Suppressor macrophage (primary cell): ENCODE measurements around the gene GRIA4.

Experiments
- DNase-seq, 4 experiments: peaks; one replicate each; pipeline ENCODE4 v3.0.0-alpha.2; 2020 to 2022
- total RNA-seq, 17 experiments: gene quantifications; one replicate each; lab custom pipeline; 2026; ENCODE audit warnings: mixed read lengths in 6 of 17, inconsistent platforms in 3 of 17; lab: John Stamatoyannopoulos, UW

Gene GRIA4
- total RNA-seq, result 0 to 4.5 (median 0) reads per million in 17 experiments

DNA sequence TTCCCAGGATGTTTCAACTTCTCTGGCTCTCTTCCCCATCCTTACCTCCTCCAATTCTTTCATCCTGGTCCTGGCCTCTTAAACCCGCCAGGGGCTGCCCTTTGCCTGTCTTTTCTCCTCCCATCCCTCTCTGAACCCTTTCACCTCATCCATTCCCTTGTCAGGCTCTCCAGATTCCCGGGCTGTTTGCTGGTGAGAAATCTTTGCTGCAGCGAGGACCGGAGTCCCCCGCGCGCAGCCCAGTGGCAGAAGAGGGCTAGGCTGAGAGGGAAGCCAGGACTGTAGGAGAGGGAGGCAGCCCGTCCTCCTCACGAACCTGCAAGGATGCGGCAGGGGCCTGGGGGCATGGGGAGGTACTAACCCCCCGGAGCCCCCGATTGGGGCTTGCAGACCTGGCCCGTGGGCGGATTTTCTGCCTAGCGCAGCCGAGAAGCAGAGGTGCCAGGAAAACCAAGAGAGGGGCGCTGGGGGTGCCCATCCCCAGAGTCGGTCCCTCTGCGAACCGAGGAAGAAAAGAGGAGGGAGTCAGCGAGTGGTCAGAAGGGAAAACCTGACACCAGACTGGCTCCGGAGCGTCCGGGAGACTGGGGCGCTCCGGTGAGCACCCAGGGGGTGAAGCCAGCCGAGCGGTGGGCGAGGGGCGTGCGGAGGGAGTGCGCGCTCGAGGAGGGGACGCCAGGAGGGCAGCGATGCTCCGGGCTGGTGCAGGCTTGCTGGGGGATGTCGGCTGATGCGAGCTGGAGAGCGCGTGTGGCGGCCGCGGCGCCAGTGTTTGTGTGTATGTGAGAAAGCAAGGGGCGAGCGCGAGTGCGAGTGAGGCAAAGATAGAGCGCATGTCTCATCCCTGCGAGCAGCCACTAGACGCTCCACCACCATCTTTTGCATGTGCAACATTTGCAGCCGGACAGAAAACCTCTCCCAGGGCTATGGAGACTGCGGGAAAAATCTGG, at the start of gene GRIA4:
Gene GRIA4 (plus strand): TSS at position 242 of the 950 bp plus-strand sequence. CDS start 925 bp downstream, outside the sequence.
- peak in 3 of 4 experiments; percentile 8 to 19 (median 13) for DNase-seq

- no peak for DNase-seq
Measured at GRCh38 chr11:105573091-105573490, 36.8 kb upstream of the GRIA4 start.

GRCh38 chr11:105574974-105575373, 34.9 kb upstream of the GRIA4 start:
- no peak for DNase-seq

GRCh38 chr11:105577641-105578040, 32.2 kb upstream of the GRIA4 start:
- peak in 2 of 4 experiments; percentile 2 to 9 for DNase-seq

- DNase-seq, result no peak
Measured at GRCh38 chr11:105579111-105579510, 30.8 kb upstream of the GRIA4 start.

DNA sequence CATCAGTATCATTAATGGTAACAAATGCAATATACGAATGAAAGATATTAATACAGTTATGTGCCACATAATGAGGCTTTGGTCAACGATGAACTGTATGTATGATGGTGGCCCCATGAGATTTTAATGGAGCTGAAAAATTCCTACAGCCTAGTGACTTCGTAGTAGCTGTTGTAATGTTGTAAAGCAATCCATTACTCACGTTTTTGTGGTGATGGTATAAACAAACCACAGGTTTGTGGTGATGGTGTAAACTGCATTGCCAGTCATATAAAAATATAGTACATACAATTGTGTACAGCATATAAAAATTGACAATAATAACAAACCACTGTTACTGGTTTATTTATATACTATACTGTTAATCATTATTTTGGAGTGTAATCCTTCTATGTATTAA, 27.4 kb upstream of the GRIA4 start:
- DNase-seq, result no peak

DNA sequence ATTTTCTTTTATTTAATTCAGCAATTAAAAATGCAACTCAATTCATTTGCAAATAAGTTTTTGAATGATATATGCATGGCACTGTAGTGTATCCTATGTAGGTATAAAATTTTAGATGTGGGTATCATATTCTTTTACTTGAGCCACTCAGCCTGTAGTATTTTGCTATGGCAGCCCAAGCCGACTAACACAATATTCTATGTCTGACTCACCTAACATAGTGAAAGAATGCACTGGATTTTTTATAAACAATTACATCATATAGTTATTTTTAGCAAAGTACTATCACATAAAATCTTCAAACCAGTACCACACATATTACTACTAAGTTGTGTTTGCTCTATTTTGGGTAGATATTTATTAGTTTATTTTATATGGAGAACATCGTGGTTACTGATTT, 21.9 kb upstream of the GRIA4 start:
- DNase-seq, result no peak

GRCh38 chr11:105589346-105589745, 20.5 kb upstream of the GRIA4 start:
- DNase-seq, result no peak

DNA sequence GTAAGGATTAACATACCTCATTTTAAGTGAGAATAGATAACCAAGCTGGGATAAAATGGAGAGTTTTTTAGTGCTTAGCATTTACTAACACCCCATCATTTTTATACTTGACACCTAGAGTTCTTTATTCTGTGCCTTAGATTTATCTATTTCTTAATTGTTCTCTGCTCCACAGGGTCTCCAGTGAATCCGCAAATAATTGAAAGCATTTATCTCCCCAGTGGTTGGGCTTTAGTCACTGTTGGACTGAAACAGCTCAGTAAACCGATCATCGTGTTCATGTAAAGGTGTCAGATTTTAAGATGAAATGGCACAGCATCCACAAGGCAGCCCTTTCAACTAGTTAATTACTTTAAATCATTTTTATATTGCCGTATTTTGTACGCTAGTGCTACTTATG, 17.8 kb upstream of the GRIA4 start:
- DNase-seq, result no peak

- DNase-seq, result no peak
Measured at GRCh38 chr11:105598371-105598770, 11.5 kb upstream of the GRIA4 start.

- DNase-seq, result no peak
Measured at GRCh38 chr11:105603156-105603555, 6.7 kb upstream of the GRIA4 start.

DNA sequence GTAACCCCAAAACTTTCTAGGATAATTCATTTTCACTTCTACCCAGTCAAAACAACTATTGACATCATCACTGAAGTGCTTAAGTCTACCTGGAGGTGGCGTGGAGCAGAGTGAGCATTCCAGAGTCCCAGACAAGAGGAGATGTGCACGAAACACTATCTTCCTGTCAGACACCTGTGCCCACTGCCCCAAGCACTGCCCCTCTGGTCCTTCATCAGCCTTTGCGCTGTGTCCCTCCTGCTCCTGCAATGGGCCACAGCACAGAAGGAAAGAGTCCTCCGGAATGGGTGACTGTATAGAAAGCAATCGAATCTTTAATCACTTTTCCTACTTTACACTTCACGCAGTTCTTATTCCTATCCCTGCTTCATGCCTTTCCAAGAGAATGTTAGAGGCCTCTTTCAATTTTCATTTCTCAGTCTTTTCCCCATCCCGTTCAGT, 512 bp upstream of the GRIA4 start:
- peak in 2 of 4 experiments; percentile 3 to 6 for DNase-seq

GRCh38 chr11:105610871-105611571, 1.1 kb downstream of the GRIA4 start:
- no peak for DNase-seq

GRCh38 chr11:105611572-105612441, 1.9 kb downstream of the GRIA4 start:
- no peak for DNase-seq

GRCh38 chr11:105612771-105613170, 2.9 kb downstream of the GRIA4 start:
- no peak for DNase-seq

DNA sequence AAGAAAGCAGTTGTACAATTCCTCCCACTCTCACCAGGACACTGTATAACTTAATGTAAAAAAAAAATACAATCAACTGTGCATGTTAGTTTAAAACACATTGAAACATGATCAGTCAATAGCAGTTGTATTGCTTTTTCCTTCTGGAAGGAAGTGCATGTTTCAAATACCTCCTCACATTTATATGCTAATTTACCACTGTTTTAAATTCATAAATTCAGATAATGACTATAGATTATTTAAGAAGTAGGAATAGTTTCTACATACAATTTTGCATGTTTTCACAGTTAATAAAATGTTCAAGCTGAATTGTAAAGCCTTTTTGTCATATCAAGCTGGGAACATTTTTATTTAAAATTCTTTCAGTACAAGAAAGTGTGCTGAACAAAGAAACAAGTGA, 3.3 kb downstream of the GRIA4 start:
- no peak for DNase-seq

- DNase-seq, result no peak
Measured at GRCh38 chr11:105618343-105618955, 8.6 kb downstream of the GRIA4 start.

GRCh38 chr11:105619556-105619955, 9.7 kb downstream of the GRIA4 start:
- no peak for DNase-seq

GRCh38 chr11:105622016-105622415, 12.1 kb downstream of the GRIA4 start:
- no peak for DNase-seq

- DNase-seq, result no peak
Measured at GRCh38 chr11:105632316-105632715, 22.4 kb downstream of the GRIA4 start.

DNA sequence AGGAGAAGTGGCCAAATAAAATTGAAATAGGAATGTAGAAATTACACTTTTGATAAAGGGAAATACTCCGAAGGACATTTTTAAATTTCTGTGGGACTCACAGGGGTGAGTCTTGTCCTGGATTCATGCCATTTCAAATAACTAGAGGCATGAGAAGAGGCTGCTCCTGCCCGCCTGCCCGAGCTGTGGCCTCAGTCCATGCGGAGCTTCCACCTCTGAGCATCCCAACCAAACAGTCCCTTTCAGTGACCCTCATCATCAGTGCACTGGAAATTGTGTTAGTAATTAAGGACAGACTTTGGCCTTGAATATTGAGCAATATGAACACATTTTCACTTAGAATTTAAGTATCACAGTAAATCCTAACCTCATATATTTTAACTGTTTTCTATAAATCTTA, 25.6 kb downstream of the GRIA4 start:
- no peak for DNase-seq

GRCh38 chr11:105636496-105636895, 26.6 kb downstream of the GRIA4 start:
- DNase-seq, result no peak
